ENCODE results near the gene CEP104. TPM values are rescaled to one million over a fixed set of nuclear protein-coding genes. Genes with fewer than 3 reads are reported as not detected.

CEP104 gene
- total and polyA plus RNA-seq, 9 of the 15 experiments (the other 6 are each of a cell fraction or from before 2014, with no cell fraction given) = 11.2 to 63.4 (median 42.6) TPM

- Histone ChIP-seq H3K9me3 (replicated peaks; ENCODE audit: control insufficient read depth, insufficient read depth, low read depth, low read length) (peaks cover 4% of the 10 kb centered on the region), H3K9ac (ENCODE audit: insufficient read depth in 1 of 2, low read depth in 2 of 2, low read length in 2 of 2) (no peak overlapping the region), H3K4me3 (no peak overlapping the region), H3K79me2 (ENCODE audit: control insufficient read depth, insufficient read depth, low read length) (no peaks in the 10 kb centered on the region), H3K27me3 (ENCODE audit: control insufficient read depth in 2 of 2, insufficient read depth in 2 of 2, low read length in 2 of 2) (no peaks in the 10 kb centered on the region), H3K27ac (ENCODE audit: extremely low read depth, low read depth, low read length) (no peak overlapping the region), H4K20me1 (replicated peaks; ENCODE audit: control insufficient read depth, insufficient read depth, low read length) (no peaks in the 10 kb centered on the region), H3K9me1 (ENCODE audit: control insufficient read depth, insufficient read depth, low read length) (no peaks in the 10 kb centered on the region), H3K36me3 (ENCODE audit: control insufficient read depth, insufficient read depth, low read length) (peaks cover 49% of the 10 kb centered on the region; the same call in 2 of the 3 replicates), H2AFZ (ENCODE audit: low read depth, low read length) (no peak overlapping the region), H3K4me1 (replicated peaks in 1 of 2; ENCODE audit: control insufficient read depth in 2 of 2, insufficient read depth in 2 of 2, low read length in 2 of 2) (peaks cover 0 to 18% of the 10 kb centered on the region in 2 experiments; a peak in 3 of 5 replicates), H3K4me2 (ENCODE audit: insufficient read depth, low read length) (no peak overlapping the region)
- 86% methylated on average over 16 of the region's 16 CpGs for WGBS (ENCODE audit: insufficient coverage, low coverage, missing lambda C conversion rate)
- ATAC-seq (no peak; the same call in 2 of the 3 replicates), DNase-seq (ENCODE audit: extremely low read depth in 1 of 4, low spot score in 3 of 4) (no peak), FAIRE-seq (no peak)
- CTCF ChIA-PET (ENCODE audit: low intra/inter-chr PET ratio) = no interaction called here
- intact Hi-C loops (cut with micrococcal nuclease) (no loop called here), in situ Hi-C loops (cut with MboI) (no loop called here)
- POLR2A ChIA-PET = no interaction called here
- no TSS peak for BruUV-seq (replicated peaks)
- TF ChIP-seq, protein P1, sequence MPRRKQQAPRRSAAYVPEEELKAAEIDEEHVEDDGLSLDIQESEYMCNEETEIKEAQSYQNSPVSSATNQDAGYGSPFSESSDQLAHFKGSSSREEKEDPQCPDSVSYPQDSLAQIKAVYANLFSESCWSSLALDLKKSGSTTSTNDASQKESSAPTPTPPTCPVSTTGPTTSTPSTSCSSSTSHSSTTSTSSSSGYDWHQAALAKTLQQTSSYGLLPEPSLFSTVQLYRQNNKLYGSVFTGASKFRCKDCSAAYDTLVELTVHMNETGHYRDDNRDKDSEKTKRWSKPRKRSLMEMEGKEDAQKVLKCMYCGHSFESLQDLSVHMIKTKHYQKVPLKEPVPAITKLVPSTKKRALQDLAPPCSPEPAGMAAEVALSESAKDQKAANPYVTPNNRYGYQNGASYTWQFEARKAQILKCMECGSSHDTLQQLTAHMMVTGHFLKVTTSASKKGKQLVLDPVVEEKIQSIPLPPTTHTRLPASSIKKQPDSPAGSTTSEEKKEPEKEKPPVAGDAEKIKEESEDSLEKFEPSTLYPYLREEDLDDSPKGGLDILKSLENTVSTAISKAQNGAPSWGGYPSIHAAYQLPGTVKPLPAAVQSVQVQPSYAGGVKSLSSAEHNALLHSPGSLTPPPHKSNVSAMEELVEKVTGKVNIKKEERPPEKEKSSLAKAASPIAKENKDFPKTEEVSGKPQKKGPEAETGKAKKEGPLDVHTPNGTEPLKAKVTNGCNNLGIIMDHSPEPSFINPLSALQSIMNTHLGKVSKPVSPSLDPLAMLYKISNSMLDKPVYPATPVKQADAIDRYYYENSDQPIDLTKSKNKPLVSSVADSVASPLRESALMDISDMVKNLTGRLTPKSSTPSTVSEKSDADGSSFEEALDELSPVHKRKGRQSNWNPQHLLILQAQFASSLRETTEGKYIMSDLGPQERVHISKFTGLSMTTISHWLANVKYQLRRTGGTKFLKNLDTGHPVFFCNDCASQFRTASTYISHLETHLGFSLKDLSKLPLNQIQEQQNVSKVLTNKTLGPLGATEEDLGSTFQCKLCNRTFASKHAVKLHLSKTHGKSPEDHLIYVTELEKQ (CRISPR knock-in tag; IDR thresholded peaks at IDR 0.05) = no peak
- TF ChIP-seq MTA2 (IDR thresholded peaks at IDR 0.05; ENCODE audit: low read depth) (no peak), ZNF699 (CRISPR knock-in tag; IDR thresholded peaks at IDR 0.05; ENCODE audit: insufficient replicate concordance) (no peak), HMGN3 (IDR thresholded peaks at IDR 0.05; ENCODE audit: borderline replicate concordance, extremely low read depth, insufficient read length, low read depth, low read length) (no peak), DLX4 (CRISPR knock-in tag; IDR thresholded peaks at IDR 0.05) (no peak), CBX8 (IDR thresholded peaks at IDR 0.05; ENCODE audit: borderline replicate concordance, extremely low read depth, low read depth, low read length, poor library complexity, severe bottlenecking) (no peak), GTF2F1 (IDR thresholded peaks at IDR 0.05; ENCODE audit: low read depth, low read length) (no peak), WHSC1 (IDR thresholded peaks at IDR 0.05; ENCODE audit: low read length) (no peak), ZKSCAN1 (IDR thresholded peaks at IDR 0.05; ENCODE audit: low read depth, low read length) (no peak), DACH1 (IDR thresholded peaks at IDR 0.05; ENCODE audit: partially characterized antibody) (no peak), MBD2 (IDR thresholded peaks at IDR 0.05; ENCODE audit: borderline replicate concordance, low read depth) (no peak), ZNF77 (CRISPR knock-in tag; IDR thresholded peaks at IDR 0.05) (no peak)
- TF ChIP-seq, protein P2, sequence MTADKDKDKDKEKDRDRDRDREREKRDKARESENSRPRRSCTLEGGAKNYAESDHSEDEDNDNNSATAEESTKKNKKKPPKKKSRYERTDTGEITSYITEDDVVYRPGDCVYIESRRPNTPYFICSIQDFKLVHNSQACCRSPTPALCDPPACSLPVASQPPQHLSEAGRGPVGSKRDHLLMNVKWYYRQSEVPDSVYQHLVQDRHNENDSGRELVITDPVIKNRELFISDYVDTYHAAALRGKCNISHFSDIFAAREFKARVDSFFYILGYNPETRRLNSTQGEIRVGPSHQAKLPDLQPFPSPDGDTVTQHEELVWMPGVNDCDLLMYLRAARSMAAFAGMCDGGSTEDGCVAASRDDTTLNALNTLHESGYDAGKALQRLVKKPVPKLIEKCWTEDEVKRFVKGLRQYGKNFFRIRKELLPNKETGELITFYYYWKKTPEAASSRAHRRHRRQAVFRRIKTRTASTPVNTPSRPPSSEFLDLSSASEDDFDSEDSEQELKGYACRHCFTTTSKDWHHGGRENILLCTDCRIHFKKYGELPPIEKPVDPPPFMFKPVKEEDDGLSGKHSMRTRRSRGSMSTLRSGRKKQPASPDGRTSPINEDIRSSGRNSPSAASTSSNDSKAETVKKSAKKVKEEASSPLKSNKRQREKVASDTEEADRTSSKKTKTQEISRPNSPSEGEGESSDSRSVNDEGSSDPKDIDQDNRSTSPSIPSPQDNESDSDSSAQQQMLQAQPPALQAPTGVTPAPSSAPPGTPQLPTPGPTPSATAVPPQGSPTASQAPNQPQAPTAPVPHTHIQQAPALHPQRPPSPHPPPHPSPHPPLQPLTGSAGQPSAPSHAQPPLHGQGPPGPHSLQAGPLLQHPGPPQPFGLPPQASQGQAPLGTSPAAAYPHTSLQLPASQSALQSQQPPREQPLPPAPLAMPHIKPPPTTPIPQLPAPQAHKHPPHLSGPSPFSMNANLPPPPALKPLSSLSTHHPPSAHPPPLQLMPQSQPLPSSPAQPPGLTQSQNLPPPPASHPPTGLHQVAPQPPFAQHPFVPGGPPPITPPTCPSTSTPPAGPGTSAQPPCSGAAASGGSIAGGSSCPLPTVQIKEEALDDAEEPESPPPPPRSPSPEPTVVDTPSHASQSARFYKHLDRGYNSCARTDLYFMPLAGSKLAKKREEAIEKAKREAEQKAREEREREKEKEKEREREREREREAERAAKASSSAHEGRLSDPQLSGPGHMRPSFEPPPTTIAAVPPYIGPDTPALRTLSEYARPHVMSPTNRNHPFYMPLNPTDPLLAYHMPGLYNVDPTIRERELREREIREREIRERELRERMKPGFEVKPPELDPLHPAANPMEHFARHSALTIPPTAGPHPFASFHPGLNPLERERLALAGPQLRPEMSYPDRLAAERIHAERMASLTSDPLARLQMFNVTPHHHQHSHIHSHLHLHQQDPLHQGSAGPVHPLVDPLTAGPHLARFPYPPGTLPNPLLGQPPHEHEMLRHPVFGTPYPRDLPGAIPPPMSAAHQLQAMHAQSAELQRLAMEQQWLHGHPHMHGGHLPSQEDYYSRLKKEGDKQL (CRISPR knock-in tag; IDR thresholded peaks at IDR 0.05; ENCODE audit: borderline replicate concordance) = no peak
Measured at GRCh38 chr1:3876716-3877115, 19.7 kb upstream of the CEP104 start.
